Epithelial cell of esophagus (primary cell): ENCODE measurements around the gene BLTP3B.

Experiments used
- DNase-seq: peaks from one replicate; pipeline ENCODE4 v3.0.0; 2010; ENCODE audit warnings: low read depth
- H3K4me3 ChIP-seq: 2 replicates; pipeline ENCODE4 v1.5.1; 2011; ENCODE audit warnings: mild to moderate bottlenecking, low read length, control low read depth
- TF ChIP-seq, protein P1 (sequence below): IDR thresholded peaks from 2 replicates; pipeline ENCODE4 v1.5.1; 2011; ENCODE audit warnings: low read depth, mild to moderate bottlenecking, low read length, control low read depth, inconsistent platforms; ENCODE audit not compliant: insufficient read depth; ENCODE audit errors: missing control alignments

The BLTP3B gene

DNA sequence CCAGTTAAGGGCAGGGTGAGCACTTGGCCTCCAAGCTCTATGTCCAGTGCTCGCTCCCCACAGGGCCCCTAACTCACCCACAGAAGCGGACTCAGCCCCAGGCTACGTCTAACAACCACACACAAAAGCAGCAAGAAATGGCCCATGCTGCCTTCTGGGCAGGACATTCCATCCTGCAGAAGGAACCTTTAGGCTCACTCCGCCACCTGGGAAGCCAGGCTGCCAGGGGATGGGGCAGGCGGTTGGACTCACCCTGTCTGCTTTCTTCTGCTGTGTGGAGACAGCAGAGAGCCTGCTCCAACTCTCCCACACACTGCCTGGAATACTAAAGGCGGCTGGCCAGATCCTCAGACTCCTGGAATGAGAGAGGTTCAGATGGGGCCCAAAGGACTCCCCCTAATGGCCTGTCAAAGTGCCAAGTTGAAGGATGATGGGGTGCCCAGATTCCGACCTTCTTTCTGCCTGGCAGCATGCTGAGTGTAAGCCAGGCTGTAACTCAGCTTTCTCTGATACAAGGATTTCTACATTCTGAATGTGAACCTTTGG lies 27.7 kb upstream of the BLTP3B start:
- TF ChIP-seq, protein P1, sequence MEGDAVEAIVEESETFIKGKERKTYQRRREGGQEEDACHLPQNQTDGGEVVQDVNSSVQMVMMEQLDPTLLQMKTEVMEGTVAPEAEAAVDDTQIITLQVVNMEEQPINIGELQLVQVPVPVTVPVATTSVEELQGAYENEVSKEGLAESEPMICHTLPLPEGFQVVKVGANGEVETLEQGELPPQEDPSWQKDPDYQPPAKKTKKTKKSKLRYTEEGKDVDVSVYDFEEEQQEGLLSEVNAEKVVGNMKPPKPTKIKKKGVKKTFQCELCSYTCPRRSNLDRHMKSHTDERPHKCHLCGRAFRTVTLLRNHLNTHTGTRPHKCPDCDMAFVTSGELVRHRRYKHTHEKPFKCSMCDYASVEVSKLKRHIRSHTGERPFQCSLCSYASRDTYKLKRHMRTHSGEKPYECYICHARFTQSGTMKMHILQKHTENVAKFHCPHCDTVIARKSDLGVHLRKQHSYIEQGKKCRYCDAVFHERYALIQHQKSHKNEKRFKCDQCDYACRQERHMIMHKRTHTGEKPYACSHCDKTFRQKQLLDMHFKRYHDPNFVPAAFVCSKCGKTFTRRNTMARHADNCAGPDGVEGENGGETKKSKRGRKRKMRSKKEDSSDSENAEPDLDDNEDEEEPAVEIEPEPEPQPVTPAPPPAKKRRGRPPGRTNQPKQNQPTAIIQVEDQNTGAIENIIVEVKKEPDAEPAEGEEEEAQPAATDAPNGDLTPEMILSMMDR: no peak
- H3K4me3 ChIP-seq: no peak overlapping the region
- DNase-seq: no peak

DNA sequence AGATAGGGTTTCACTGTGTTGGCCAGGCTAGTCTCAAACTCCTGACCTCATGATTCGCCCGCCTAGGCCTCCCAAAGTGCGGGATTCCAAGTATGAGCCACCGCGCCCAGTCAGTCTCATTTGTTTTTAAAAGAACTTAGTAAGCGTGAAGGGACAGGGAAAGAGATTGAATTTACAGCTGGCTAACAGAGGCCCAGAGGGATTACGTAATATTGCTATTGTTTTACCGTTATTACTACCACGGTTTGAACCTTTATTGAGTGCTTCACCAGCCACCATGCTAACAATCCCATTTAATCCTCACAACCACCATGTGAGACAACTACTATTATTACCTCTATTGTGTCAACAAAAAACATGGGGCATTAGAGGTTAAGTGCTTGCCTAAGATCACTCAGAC lies 26.7 kb upstream of the BLTP3B start:
- DNase-seq: no peak
- TF ChIP-seq, protein P1: no peak
- no peak overlapping the region for H3K4me3 ChIP-seq

DNA sequence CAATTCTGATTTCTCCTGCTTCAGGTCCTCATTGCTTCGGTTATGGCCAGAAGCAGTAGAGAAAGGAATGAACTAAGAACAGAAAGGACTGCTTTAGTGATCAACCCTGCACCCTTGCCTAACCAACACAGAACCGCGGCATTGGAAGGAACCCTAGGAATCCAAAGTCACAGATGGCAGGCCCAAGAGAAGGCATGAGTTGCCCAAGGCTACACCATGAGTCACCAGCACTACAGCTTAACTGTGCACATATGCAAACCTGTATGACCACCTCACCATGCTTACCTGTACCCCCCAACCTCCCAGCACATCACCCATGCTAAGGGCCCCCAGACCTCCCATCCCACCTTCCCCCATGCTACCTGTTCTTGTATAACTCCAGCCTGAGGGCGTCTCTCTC lies 25.9 kb upstream of the BLTP3B start:
- no peak overlapping the region for H3K4me3 ChIP-seq
- DNase-seq: peak; percentile 73
- TF ChIP-seq, protein P1: no peak

DNA sequence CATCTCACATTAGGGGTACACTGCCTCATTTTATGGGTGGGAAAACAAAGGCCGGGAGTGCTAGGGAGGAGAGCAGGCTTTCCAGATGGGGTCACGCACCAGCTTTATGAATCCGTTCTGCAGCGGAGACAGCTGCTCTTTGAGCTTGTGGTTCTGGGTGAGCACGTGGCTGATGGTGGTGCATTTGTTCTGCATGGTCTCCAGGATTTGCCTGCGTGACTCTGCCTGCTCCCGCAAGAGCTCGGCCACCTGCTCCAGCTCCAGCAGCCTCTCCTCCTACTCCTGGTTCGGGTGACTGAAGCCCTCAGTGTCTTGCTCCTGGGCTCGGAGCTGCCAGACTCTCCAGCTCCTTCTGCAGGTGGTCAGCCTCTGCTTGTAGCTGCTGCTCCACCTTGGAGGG lies 23.6 kb upstream of the BLTP3B start:
- no peak overlapping the region for H3K4me3 ChIP-seq
- DNase-seq: no peak
- TF ChIP-seq, protein P1: no peak

DNA sequence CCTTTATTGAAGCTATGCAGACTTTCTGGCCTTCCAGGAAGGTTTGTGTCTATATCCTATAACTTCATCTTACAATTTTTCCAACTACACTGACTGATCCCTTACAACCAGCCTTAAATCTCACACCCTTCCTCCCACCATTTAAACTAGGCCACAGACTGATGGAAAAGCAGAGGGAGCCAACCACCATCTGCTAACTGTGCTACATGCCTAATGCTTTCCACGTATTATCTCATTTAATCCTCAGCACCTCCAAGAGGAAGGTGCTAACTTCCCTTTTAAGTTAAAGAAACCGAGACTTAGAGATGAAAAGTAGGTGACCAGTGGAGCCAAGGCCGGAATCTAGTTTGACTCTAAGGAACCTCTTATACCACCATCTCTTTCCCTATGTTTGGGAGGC lies 22.7 kb upstream of the BLTP3B start:
- DNase-seq: no peak
- no peak overlapping the region for H3K4me3 ChIP-seq
- TF ChIP-seq, protein P1: no peak

DNA sequence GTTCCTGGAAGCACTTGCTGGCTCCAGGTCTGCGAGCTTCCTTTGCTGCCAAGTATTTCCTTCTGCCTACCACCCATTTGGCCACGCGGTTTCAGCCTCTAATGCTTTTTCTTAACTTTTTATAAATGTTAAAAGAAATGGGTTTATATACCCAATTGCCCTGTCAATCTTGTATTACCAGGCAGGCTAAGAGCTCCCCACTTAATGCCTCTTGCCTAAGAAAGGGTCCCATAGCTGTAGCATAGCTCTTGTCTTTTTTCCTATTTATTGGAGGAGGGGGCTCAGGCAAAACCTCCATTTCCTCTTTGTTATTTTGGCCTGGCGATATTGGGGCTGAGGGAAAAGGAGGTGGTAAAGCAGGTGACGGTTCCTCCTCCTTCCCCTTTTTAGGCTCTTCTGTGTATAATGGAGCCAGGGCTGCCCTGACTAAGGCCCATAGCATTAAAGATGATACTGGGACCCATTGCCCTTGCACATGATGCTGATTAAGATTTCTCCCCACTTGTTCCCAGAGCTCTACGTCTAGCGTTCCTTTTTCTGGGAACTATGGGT lies 21.6 kb upstream of the BLTP3B start:
- TF ChIP-seq, protein P1: no peak
- no peak overlapping the region for H3K4me3 ChIP-seq
- no peak for DNase-seq
